GM12875 (cell line): ENCODE results near the gene GRM7.

ENCODE experiments used
- H3K4me3 ChIP-seq: one replicate; pipeline ENCODE4 v1.5.1; 2011; ENCODE audit warnings: low read depth, low read length, control low read depth
- TF ChIP-seq, protein P1 (sequence below): IDR thresholded peaks from 2 replicates; pipeline ENCODE4 v1.5.1; 2011; ENCODE audit warnings: low read depth, mild to moderate bottlenecking, control low read depth, inconsistent platforms, low read length, moderate library complexity, borderline replicate concordance; ENCODE audit not compliant: insufficient read depth

The GRM7 gene

GRCh38 chr3:7397097-7397496 lies 536.2 kb downstream of the GRM7 start:
- TF ChIP-seq, protein P1, sequence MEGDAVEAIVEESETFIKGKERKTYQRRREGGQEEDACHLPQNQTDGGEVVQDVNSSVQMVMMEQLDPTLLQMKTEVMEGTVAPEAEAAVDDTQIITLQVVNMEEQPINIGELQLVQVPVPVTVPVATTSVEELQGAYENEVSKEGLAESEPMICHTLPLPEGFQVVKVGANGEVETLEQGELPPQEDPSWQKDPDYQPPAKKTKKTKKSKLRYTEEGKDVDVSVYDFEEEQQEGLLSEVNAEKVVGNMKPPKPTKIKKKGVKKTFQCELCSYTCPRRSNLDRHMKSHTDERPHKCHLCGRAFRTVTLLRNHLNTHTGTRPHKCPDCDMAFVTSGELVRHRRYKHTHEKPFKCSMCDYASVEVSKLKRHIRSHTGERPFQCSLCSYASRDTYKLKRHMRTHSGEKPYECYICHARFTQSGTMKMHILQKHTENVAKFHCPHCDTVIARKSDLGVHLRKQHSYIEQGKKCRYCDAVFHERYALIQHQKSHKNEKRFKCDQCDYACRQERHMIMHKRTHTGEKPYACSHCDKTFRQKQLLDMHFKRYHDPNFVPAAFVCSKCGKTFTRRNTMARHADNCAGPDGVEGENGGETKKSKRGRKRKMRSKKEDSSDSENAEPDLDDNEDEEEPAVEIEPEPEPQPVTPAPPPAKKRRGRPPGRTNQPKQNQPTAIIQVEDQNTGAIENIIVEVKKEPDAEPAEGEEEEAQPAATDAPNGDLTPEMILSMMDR, result no peak
- no peak overlapping the region for H3K4me3 ChIP-seq

- no peak overlapping the region for H3K4me3 ChIP-seq
- TF ChIP-seq, protein P1, result no peak
Observed at GRCh38 chr3:7400360-7400759, 539.4 kb downstream of the GRM7 start.

- H3K4me3 ChIP-seq, result no peak overlapping the region
- TF ChIP-seq, protein P1, result no peak
Observed at GRCh38 chr3:7401418-7401817, 540.5 kb downstream of the GRM7 start.

DNA sequence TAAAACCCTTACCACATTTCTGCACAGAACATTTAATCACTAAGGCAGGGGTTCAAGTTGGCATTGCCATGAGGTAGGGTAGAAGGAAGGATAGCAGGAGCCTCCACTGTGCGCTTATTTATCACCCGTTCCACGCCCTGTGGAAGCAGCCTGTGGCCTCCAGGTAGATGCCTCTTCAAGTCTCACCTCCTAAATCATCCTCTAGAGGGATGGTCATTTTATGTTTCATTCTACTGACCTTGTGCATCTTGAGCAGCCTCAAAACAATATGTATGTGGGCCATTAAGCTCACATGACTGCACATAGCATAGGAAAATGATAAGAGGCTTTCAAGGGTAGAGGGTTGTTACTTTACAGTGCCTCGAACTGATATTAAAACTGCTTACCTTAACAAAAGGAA lies 546.2 kb downstream of the GRM7 start:
- TF ChIP-seq, protein P1, result no peak
- no peak overlapping the region for H3K4me3 ChIP-seq

- H3K4me3 ChIP-seq, result no peak overlapping the region
- TF ChIP-seq, protein P1, result no peak
Observed at GRCh38 chr3:7410782-7411181, 549.9 kb downstream of the GRM7 start.

DNA sequence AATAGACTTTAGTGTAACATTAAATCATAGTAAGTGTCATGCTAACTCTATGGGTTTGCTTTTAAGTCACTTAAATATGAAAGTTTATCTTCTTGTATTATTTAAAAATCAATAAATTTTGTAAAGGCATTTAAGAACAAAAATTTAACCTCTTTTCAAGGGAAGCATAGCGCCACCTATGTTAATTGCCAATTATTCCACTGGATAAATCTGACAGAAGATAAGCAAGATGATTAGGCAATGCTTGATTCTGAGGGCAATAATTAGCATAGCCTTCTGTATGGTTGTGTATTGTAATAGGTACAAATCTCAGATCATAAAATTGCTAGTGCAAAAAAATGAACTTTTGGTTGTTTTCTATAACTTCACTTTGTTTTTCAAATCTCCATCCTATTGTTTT lies 560.1 kb downstream of the GRM7 start:
- H3K4me3 ChIP-seq, result no peak overlapping the region

GRCh38 chr3:7423036-7423435 lies 562.1 kb downstream of the GRM7 start:
- TF ChIP-seq, protein P1, result no peak
- no peak overlapping the region for H3K4me3 ChIP-seq

More for the DNA sequence above, 560.1 kb downstream of the GRM7 start:
- TF ChIP-seq, protein P1, result no peak
